GM19035 (cell line): ENCODE results near the gene RUFY2.
"Not testable (repeated sequence)": the region's sequence is repeated elsewhere in the genome, so short reads cannot be mapped to it uniquely, and the experiment has no call there.

Source experiments
- ATAC-seq: cut with Tn5 transposase; IDR thresholded peaks from one replicate; pipeline ENCODE4 v1.9.1; 2021; ENCODE audit not compliant: unreplicated experiment

RUFY2 gene

DNA sequence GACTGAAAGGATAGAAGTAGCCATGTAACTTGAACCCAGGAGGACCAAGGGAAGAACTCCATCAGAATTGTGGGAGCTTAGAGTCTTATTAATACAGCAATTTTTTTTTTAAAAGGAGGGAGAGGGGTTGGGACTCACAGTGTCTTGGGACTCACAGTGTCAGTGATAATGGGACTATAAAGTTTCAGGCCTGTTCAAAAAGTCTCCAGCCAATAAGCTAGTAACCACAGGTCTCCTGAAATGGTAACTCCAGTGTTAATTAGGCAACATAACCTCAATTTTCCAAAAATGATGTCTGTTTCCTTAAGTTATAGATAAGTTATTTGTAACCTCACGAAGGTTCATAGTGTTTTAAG is 77.6 kb downstream of the RUFY2 start:
- no peak for ATAC-seq

DNA sequence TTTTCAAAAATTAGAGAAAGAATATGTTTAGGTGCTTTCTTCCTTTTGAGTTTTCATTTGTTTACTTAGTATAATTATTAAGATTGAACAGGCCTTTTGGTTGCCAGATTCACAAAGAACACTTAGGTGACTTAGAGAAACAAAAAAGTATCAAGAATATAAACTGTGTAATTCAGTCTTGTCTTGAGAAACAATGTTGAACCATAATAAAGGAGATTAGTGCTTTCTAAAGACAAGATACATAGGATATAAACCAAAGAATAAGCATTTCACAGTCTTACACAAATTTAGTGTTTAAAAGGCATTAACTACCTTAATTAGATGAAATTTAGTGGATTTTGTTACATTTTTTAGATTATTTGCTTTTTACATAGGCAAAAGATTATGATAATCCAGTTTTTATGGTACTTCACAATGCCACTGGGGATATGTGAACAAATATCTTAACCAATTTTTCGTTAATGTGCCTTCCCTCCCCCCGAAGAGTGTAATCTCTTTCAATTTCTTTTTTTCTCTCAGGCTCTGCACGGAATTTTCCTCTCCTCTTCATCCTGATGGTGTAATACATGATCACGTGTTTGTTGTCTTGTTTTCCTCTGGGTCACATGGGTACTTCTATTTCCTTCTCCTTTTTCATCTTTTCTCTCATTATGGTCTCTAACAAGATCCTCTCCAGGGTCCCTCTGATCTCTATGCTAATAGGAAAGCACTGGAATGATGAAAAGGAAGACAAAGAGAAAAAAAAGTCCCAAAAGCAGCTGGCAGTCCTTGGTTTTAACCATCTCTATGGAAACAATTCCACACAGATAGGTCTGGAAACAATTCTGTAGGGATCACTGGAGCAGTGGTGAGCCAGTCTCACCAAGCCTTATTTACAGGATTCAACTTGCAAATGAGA is 78.9 kb downstream of the RUFY2 start:
- ATAC-seq, result no peak

DNA sequence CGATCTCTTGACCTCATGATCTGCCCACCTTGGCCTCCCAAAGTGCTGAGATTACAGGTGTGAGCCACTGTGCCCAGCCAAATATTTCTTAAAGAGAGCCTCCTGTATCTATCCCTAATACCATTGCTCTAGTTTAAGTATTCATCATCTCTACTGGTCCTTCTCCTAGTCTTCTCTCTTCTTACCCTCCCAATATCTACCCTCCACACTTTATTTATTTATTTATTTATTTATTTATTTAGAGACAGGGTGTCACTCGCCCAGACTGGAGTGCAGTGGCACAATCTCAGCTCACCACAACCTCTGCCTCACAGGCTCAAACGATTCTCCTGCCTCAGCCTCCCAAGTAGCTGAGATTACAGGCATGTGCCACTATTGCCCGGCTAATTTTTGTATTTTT is 82.7 kb downstream of the RUFY2 start:
- not testable (repeated sequence) for ATAC-seq

DNA sequence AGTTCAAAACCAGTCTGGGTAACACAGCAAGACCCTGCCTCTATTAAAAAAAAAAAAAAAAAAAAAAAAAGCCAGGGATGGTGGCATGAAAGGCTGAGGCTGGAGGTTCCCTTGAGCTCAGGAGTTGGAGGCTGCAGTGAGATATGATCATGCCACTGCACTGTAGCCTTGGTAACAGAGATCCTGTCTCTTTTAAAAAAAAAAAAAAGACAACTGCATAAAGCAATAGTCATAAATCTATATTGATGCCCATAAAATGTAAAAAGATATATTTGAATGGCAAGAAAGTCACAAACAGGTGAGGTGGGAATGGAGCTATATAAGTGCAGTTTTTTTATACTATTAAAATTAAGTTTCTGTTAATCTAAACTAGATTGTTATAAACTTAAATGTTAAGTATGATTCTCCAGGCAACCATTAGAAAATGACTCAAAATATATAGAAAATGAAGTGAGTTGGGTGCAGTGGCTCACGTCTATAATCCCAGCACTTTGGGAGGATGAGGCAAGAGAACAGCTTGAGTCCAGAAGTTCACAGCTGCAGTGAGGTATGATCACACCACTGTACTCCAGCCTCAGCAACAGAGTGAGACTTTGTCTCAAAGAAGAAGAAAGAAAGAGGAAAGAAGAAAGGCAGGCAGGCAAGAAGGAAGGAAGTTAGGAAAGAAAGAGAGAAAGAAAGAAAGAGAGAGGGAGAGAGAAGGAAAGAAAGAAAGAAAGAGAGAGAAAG is 88.6 kb downstream of the RUFY2 start:
- no peak for ATAC-seq

DNA sequence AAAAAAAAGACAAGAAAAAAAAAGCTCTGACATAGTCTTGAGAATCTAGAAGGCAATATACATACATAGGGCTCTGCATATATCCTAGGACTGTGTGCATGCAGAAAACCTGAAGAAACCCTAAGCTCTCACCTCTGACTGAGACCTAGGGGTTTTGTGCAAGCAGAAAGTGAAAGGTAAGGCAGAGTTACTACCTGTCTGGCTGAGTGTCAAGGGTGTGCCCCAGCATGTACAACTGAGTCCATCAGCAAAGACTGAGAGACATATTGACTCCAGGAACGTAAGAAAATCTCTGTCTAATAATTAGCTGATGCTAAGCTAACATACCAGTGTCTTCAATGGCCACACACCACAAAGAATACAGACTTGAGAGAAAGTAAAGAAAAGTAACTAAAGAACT is 91.5 kb downstream of the RUFY2 start:
- no peak for ATAC-seq

DNA sequence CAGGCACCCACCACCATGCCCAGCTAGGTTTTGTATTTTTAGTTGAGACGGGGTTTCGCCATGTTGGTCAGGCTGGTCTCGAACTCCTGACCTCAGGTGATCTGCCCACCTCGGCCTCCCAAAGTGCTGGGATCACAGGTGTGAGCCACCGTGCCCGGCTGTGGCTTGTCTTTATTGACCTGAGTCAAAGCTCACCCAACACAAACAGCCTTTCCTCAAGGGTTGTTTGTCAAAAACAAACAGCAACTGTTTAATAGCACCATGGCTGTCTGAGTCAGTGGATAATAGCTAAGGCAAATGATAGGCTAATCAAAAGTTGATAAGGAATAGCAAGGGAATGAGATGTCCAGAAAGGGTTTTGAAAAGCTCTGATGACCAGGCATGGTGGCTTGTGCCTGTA is 92.1 kb downstream of the RUFY2 start:
- ATAC-seq, result not testable (repeated sequence)

DNA sequence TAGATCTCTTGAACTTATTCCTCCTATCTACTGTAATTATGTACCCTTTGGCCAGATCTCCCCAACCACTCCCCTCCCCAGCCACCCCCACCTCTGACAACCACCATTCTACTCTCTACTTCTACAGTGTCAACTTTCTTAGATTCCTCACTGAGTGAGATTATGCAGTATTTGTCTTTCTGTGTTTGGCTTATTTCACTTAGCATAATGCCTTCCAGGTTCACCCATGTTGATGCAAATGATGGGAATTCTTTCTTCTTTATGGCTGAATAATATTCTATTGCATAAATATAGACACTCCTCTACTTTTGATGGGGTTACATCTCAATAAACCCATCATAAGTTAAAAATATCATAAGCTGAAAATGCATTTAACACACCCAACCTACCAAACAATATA is 96.5 kb downstream of the RUFY2 start:
- no peak for ATAC-seq

DNA sequence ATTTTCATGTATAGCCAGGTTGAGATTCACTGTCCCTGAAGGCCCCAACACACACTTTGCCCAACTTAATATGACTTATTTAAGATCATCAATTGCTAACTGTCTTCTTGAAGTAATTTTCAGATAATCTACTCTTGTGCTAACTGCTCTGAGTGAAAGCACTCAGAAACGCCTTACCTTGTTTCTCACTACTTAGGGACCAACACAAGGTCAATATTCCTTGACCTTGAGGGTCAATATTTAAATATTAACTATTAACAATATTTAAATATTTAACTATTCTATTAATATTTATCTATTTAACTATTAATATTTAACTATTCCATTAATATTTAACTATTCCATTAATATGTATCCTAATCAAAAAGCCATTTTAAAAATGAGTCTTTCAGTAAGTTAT is 101.2 kb downstream of the RUFY2 start:
- ATAC-seq, result no peak

DNA sequence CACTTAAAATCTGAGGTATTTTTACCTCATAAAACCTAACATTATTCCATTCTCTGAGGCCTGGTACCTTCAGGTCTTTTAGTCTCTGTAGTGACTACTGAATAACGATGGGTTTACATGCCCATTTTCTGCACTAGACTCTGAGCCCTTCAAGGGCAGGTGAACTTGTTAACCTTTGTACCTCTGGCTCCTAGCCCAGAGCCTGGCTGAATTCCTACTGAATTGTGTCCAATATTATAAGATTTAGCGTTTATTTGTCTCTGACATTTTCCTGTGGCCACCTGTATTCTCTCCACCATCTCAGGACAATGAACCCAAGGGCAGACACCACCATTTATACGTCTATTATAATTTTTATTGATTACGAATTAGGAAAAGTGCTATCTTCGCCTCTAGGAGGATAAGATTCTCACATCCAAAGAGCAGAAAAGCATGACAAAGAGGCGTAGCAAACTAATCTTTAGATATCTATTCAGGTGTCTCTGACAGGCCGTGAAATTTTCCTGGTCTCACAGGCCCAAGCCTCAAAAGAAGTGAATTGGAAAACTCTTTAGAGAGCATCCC is 103.1 kb downstream of the RUFY2 start:
- ATAC-seq, result no peak

DNA sequence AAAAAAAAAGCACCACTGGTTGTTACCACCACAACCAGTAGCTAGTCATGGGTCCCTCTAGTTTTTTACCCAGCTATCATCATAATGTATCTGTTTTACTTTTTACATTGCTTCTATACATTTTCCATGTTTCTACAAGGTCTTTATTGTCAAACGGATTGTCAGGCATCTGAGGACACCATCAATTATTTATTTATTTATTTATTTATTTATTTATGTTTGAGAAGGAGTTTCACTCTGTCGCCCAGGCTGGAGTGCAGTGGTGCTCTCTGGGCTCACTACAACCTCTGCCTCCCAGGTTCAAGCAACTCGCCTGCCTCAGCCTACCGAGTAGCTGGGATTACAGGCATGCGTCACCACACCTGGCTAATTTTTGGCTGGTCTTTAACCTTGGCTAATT is 104.2 kb downstream of the RUFY2 start:
- no peak for ATAC-seq

DNA sequence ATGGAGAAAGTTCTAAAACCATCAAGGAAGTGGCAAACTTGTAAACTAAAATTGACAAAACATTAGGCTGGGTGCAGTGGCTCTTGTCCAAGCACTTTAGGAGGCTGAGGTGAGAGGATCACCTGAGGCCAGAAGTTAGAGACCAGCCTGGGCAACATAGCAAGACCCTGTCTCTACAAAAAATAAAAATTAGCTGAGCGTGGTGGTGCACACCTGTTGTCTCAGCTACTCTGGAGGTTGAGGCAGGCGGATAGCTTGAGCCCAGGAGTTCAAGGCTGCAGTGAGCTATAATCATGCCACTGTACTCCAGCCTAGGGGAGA is 104.6 kb downstream of the RUFY2 start:
- no peak for ATAC-seq

DNA sequence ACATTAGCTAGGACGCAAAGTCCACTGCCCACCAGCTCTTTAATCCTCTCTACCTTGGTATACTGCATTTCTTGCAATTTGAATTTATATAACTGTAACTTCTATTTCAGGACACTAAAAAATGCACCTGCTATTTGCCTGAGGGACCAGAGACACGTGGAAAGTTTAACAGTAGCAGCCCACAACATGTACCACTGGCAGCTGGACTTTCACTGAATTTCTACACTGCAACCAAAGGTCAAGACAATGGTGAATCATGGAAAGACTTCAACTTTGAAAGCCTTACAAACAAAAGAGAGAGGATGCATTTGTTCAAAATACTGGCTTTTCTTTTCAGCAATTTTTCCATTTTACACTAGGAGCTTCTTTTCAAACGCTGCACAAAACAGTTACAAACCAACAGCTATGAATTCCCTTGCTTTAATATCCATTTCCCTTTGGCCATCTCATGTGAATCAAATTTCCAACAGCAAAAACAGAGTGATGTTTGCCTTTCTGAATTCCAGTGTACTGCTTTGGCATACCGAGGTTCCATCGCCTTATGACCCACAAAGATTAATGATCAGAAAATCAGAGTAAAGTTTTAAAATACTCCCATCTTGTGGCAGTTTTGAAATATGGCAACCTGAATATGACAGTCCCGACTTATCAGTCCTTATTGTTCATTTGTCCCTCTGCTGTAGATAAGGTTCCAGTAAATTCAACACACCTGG is 105.1 kb downstream of the RUFY2 start:
- ATAC-seq, result peak; percentile 65

DNA sequence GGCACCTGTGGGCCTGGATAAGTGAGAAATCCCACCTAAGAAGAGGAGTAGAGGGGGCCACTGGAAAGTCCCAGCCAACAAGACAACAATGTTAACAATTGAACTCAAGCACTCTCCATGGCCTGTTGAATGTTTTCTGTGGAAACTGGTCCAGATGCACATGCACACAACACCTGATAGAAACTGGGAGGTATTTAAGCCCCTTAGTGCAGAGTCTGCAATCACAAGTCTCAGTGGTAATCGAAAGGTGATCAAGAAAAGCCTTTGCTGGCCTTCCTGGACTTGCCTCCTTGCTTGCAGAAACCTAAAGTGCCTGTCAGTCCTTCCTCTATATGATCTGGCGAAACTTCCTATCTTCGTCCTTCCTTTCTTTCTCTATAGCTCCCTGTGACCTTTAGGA is 105.8 kb downstream of the RUFY2 start:
- no peak for ATAC-seq

DNA sequence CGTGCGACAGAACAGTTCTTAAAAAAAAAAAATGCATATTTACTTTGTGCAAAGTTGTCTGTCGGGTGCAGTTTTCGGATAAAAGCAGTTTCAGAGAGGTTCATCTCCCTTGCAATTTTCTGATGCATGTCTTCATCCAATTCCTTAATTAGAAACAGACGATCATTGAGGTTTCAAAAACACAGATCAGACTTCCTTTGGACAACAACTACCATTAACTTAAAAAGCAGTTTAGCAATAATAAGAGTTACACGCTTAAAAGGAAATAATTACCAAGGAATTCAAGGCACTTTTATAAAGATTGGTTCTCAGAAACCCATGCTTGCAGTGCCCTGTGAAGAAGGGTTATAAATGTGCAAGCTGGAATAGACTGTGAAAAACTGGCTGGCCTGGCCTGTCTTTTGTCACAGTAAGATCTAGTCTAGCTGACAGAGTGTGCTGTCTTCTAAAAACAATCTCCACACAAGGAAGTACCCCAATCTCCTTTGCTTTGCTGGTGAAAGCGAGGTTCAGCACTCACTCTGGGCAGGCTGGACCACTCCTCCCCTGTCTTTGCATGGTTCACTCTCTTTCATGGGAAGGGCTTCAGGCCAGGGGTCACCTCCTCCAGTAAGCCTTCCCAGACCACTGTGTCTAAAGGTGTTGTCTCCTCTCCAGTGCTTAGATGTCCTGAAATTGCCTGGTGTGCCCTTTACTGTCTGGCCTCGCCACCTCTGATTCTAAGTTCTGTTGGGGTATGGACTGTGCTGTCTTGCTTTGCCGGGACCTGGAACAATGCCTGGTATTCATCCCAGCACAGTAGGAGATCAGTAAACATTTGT is 110.0 kb downstream of the RUFY2 start:
- no peak for ATAC-seq
